ENCODE data around the gene SPATS1.

DNA sequence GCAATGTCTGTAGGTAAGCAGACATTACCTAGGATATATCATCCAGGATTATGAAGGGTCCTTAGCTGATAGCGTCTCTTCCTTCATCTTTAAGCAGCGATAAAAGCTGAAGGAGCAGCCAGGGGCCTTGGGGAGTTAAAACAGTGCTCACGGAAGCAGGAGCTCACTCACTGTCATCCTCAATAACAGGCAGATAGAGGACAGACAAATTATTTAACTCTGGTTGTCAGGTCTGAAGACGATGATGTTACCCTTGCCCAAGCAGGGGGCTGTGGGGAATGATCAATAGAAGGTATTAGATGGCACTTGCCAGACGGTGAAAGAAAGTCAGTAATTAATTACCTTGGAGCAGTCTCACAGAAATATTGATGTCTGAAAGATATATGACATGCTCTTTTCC lies 12.6 kb upstream of the SPATS1 start:
- TF ChIP-seq, protein P1, sequence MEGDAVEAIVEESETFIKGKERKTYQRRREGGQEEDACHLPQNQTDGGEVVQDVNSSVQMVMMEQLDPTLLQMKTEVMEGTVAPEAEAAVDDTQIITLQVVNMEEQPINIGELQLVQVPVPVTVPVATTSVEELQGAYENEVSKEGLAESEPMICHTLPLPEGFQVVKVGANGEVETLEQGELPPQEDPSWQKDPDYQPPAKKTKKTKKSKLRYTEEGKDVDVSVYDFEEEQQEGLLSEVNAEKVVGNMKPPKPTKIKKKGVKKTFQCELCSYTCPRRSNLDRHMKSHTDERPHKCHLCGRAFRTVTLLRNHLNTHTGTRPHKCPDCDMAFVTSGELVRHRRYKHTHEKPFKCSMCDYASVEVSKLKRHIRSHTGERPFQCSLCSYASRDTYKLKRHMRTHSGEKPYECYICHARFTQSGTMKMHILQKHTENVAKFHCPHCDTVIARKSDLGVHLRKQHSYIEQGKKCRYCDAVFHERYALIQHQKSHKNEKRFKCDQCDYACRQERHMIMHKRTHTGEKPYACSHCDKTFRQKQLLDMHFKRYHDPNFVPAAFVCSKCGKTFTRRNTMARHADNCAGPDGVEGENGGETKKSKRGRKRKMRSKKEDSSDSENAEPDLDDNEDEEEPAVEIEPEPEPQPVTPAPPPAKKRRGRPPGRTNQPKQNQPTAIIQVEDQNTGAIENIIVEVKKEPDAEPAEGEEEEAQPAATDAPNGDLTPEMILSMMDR (IDR thresholded peaks at IDR 0.05), result no peak
- no peak for TF ChIP-seq EZH2 (IDR thresholded peaks at IDR 0.05; ENCODE audit: borderline replicate concordance, insufficient read depth, low read depth, low read length, poor library complexity, severe bottlenecking)
